Fibroblast of lung (primary cell): Measurements from ENCODE around the gene ORC3.

Source experiments
- CTCF ChIP-seq, 2 donors: IDR thresholded peaks in 1 of 2; conservative IDR thresholded peaks in 1 of 2; 1 replicate in 1 of 2; 2 replicates in 1 of 2; pipeline ENCODE4 v1.5.1; 2011 to 2012; ENCODE audit warnings: low read length in 2 of 2, control low read depth in 1 of 2, inconsistent platforms in 1 of 2, low read depth in 1 of 2, mild to moderate bottlenecking in 1 of 2
- EZH2 ChIP-seq: IDR thresholded peaks from 2 replicates; pipeline ENCODE4 v1.5.1; 2012; ENCODE audit warnings: low read length, control low read depth, mild to moderate bottlenecking; ENCODE audit errors: missing control alignments

GRCh38 chr6:87639373-87639772 is 49.4 kb downstream of the ORC3 start:
- no peak for TF ChIP-seq CTCF (conservative IDR thresholded peaks at IDR 0.05 in 1 of 2, IDR thresholded peaks at IDR 0.05 in 1 of 2; ENCODE audit: low read depth in 1 of 2, low read length in 2 of 2)
- TF ChIP-seq EZH2: no peak
